CD4-positive, alpha-beta T cell treated with Interleukin-4 for 1 hour (primary cell): Measurements from ENCODE around the gene EDN2.

ENCODE experiments used
- DNase-seq, 2 donors: peaks; one replicate each; pipeline ENCODE4 v3.0.0-alpha.2; 2020 to 2022

EDN2 gene

DNA sequence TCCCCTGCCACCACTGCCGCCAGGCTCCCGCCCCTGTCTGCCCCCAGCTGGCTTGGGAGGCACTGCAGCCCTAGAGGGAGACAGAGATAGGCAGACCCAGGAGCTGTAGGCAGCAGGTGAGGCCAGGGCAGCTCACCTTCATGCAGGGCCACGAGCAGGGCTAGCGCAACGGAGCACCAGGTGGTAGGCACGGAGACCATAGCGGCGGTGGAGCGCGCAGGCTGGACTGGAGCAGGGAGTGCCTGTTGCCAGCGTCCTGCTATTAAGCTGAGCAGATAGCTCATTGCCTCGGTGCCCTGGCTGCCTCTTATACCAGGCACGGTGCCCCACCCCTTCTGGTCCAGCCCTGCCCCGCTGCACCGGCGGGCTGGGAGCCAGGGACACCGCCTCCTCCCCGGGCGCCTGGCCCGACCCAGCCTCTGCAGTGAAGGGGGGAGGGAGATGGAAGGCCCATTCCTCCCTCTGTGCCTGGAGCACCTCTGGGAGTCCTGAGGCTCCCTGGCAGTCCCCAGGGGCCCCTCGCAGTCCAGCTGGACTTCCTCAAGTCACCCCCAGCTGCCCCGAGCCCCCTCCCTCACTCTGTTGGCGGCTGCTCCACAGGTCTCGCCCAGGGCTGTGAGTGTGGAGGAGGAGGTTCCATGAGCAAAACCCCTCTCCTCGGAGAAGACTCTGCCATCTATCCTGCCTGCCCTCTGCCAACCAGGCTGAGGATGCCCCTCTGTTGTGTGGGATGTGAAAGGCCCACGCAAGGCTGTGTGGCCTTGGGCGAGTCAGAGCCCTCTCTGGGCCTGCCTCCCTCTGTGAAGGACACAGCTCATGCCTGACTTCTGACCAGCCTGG lies at the start of gene EDN2:
Gene EDN2 (minus strand): TSS at position 282 of the 840 bp plus-strand sequence. CDS start 82 bp downstream, at position 200.
- no peak for DNase-seq

DNA sequence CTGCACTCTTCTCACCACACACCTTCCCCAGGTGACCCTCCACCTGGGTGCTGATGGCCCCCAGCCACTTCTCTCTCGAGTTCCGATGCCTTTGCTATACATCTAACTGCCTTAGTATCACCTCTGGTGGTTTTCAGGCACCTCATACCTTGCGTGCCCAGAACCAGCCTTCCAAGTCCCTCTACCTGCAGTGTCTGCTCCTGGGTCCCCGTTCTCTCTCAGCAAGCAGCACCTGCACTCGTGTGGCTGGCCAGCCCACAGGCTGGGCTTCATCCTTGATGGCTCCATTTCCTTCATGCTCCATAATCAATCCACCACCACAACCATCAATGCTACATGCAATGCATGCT lies 49.2 kb upstream of the EDN2 start:
- DNase-seq: no peak

DNA sequence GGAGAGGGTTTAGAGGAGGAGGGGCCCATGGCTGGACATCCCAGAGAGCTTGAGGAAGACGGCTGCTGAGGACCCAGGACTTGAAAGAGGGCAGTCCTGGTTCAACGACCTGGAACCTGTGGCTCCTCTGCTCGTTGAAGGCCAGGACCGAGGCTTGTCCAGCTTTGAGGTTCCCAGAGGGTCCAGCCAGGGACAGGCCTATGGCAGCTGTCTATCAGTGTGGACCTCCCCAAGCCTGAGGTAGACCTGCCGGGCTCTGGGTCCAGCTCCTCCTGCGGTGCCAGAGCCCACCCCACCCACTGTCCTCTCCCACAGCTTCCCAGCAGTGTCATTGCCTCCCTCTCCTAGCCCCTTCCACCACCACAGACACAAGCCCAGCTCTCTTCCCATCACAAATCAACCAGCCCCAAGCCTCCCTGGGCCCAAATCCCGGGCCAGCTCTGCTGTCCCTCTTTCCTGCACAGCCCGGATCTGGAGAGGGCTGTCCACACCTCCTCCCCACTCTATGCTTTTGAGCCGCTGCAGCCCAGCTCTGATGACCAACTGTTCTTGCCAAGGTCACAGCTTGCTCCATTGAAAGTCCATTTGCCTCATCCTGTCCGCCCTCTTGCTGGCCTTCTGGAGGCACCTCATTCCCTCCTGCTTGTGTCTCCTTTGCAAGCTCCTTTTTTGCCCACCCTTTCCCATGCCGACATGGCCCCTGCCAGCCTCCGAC lies 48.7 kb upstream of the EDN2 start:
- DNase-seq: no peak

DNA sequence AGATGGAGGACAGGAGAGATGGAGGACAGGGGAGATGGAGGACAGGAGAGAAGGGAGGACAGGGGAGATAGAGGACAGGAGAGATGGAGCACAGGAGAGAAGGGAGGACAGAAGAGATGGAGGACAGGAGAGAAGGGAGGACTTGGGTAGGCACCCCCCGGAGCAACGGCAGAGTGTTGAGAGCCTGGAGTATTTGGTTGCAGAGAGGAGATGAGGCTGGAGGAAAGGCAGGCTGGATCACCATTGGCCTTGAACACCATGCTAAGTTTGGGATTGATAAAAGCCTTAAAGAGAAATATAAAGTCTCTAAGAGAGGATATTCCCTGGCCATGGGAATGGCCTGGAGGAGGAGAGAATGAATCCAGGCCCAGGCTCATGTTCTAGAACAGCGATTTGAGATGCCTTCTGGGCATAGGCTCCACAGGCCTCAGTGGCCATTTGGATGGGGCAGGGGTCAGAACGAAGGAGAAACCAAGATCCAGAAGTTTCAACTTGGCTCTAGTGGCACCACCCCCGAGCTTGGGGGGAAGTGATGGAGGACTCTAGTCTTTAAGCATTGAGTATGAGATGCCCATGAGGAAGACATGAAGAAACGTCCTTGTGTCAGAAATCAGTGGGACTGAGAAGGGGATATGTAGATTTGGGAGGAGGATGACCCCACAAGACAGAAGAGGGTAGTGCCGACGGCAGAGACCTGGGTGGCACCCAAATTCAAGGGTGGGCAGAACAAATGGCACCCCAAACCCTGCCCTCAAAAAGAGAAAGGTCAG lies 47.9 kb upstream of the EDN2 start:
- DNase-seq: no peak

DNA sequence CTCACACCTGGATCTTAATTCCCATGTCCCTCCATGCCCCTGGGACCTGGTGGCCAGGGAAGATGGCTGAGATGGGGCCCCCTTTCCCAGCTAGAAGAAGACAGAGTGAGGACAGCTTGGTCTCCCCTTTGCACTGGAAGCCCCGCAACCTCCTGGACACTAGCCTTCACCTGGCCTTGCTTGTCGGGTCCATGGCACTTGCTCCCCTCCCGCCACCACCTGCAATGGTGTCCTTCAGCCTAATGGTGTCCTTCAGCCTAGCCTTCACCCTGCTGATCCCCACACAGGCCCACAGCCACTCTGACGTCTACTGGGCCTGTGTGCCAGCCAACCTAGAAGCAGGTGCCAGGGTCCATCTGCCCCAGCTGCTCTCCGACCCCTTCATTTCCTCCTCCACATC lies 45.9 kb upstream of the EDN2 start:
- no peak for DNase-seq

DNA sequence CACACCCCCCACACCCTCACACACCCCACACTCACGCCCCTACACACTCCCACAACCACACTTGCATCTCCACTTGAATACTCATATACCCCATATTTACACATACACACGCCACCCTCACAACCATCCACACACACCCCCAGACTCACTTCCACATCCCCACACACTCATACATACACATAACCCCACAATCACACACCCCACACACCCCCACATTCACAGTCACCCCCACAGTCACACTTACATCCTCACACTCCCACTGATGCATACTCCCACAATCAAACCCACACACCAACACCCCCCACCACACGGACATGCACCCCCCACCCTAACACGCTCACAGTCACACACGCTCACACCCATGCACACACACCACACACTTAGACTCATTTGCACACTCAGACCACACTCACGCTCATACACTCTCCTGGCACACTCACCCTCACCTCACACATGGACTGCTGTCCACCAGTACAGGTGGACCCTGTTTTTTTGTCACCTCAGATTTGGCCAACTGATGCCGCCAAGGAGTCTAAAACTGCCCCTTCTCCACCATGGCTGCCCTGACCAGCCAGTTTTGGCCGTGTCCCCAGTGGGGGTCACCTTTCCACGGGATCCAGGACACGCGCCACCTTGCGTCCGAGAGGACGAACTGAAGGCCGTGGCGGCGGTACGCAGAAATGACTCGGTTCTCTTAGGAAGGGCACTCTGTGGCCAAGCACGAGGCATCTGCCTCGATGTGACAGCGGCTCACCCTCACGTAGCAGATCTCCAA lies 45.3 kb upstream of the EDN2 start:
- DNase-seq: no peak

DNA sequence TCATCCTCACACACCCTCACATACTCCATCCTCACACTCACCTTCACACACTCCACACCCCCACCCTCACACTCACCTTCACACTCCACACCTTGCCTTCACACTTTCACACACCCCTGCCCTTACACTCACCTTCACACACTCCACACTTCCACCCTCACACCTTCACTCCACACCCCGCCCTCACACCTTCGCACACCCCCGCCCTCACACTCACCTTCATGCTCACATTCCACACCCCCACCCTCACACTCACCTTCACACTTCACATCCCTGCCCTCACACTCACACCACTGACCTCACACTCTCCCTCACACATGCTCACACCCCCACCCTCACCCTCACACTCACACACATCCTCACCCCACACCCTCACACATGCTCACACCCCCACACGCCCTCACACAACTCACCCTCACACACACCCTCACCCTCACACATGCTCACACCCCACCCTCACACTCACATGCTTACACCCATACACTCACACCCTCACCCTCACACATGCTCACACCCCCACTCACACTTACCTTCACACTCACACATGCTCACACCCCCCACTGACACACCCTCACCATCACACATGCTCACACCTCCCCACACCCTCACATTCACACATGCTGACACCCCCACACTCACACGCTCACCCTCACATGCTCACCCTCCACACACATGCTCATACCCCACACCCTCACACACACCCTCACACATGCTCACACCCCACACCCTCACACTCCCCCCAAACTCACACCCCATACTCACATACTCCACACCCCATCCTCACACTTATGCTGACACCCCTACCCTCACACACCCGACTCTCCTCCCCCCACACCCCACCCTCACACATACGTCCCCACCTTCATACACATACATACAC lies 44.5 kb upstream of the EDN2 start:
- DNase-seq: no peak

DNA sequence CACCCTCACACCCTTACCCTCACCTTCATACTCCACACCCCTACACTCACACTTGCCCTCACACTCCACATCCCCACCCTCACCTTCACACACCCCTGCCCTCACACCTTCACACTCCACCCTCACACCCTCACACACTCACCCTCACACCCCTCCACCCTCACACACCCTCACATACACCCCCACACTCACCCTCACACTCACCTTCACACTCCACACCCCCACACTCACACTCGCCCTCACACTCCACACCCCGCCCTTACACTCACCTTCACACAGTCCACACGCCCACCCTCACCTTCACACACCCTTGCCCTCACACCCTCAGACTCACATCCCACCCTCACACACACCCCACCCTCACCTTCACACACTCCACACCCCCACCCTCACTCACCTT lies 43.6 kb upstream of the EDN2 start:
- no peak for DNase-seq

DNA sequence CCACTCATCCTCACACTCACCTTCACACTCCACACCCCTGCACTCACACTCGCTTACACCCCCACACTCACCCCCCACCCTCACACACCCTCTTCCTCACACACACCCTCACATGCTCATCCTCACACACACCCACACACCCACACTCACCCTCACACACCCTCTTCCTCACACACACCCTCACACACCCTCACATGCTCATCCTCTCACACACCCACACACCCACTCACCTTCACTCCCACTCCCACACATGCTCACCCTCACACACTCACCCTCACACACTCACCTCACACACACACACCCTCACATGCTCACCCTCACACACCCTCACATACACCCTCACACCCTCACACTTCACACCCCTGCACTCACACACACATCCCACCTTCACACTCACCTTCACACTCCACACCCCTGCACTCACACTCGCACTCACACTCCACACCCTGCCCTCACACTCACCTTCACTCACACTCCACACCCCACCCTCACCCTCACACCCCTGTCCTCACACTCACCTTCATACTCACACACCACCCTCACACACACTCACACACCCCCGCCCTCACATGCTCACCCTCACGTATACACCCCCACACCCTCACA lies 42.6 kb upstream of the EDN2 start:
- no peak for DNase-seq

DNA sequence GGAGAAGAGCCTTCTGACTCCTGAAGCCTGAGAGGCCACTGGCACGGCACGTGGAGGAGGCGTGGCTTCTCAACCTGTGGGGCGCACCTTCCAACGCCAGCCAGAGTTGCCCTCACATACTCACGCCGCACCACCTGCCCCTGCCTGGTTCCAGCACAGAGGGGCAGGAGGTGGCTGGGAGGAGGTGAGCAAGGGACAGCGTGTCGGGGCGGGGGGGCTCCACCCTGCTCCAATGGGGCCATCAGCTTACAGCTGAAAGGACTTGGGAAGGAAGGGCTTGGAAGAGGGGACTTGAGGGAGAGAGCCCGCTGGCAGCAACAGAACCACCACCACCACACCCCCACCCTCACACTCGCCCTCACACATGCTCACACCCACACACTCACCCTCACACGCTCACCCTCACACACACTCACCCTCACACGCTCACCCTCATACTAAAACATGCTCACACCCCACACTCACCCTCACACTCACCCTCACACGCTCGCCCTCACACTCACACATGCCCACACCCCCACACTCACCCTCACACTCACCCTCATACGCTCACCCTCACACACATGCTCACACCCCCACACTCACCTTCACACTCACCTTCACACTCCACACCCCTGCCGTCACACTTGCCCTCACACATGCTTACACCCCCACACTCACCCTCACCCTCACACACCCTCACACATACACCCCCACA lies 41.6 kb upstream of the EDN2 start:
- no peak for DNase-seq

DNA sequence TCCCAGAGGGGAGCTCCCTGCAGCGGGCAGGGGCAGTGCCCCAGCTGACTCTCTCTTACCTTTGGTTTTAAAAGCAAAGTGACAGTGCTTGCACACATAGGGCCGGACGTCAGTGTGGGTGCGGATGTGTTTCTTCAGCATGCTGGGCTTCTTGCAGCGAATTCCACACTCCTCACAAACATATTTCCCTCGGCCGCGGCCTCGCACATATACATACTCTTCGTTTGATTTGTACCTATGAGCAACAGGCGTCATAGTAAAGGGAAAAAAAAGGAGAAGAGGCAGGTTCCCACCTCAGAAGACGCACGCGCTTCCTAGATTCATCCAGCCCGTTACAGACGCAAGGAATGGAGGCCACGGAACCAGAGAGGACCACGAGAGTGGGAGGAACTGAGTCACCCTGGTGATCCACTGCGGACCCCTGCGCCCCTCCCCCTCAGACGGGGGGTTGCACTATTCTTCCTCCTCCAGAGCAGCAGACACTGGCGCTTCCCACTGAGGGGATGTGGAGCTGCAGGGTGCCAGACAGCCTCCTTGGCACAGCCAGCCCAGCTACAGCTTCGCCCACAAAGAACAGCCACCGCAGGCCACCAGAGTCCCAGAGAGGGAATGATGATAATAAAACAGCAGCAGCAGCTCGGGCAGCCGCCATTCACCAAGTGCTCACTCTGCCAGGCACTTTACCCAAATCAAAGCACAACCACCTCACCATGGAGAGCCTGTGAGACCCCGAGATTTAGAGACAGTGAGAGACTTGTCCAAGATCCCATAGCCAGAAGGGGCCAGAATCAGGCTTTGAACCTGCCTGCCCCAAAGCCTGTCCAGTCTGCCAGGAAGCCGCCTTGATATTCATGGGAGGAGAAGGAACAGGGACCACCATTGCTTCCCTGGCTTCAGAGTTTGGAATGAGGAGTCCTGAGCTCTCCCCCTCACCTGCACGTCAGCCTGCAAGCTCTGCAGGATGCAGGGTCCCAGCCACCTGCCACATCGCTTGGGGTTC lies 40.5 kb upstream of the EDN2 start:
- DNase-seq: no peak

DNA sequence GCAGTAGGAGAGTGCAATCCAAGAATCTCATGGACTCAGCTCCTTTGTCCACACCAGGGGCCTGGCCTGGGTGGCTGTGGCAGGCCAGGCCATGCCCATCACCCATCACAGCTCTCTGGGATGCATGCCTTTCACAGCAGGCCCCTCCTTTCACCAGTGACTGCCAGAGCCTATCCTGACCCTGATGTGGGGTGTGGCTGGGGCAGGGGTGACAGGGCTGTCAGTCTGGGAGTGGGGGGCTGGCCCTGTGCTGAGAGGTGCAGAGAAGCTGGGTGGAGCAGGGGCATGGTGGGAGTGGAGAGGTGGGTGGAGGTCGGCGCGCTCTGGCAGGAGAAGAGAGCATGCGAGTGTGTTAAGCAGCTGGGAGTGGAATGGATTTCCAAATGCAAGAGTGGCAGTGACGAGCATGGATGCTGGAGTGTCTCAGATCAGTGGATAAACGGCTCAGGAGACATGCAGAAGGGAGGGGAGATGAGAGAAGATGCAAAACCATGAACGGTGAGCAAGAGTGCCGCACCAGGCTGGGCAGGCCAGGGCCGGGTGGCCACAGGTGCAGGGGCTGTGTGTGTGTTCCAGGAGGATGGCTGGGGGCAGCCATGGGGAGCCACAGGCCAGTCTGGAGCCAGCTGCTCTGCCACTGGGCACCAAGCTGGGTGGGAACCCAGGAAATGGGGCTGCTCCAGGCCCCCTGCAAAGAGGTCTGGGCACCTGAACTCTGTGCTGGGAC lies 39.6 kb upstream of the EDN2 start:
- no peak for DNase-seq

DNA sequence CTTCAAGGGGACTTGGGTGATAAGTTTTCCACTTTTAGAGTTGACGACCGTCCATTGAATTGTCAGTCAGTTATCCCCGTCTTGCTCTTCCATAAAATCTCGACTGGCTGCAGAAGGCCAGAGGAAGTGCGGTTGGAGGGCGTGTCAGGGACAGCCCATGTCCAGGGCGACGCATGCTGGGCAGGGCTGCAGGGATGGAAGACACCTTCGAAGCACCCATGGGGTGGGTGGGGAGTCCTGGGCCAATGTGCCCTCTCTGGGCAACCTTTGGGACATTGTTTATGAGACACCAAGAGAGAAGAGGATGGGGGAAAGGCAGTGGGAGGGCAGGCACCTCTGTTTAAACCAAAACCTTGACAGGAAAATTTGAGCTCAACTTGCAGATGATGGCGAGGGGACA lies 38.6 kb upstream of the EDN2 start:
- no peak for DNase-seq

DNA sequence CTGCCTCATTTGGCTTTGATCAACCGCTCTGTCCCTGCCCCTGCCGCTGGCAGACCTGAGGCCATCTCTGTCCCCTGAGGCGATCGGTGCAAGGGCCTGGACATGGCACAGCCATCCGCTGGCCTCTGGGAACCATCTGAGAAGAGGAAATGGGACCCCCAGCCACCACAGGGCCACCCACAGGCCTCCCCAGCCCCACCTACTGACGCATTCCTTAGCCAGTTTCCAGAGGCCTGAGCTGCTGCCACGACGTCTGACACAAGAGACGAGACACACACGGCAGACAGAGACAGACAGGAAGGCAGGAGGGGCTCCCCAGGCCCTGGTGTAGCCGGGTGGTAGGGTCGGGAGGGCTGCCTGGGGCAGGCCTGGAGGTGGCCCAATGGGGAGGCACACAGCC lies 37.3 kb upstream of the EDN2 start:
- DNase-seq: no peak

DNA sequence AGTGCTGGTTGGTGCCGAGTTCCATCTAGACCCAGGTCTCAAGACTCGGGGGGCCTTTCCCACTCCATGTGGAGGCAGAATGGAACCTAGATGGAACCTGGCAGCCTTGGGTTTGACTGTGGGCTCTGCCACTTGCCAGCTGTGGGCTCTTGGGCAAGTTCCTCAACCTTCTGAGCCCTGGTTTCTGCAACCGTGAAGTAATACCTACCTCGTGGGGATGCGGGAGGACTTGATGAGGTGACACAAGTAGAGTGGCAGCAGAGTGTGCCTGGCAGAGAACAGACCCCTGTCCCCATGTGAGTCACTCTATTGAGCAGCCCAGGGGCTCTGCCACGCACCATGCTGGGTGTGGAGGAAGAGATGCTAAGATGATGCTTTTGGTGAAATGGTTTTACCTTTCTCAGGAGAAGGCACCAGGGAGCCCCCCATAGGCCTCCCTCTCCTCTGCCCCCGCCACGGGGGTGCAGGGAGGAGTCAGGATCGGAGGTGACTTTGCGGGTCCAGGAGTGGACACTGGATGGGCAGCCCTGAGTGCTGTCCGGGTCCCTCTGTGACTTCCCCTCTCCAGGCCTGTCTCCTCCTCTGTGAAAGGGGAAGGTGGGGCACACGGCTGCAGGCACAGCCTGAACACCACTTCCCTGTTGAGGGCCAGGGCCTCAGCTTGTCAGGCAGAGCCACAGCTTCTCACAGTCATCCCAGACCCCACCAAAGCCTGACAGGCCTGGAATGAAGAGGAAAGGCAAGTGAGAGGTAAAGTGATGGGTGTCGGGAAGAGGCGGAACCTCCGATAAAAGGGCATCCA lies 36.7 kb upstream of the EDN2 start:
- DNase-seq: no peak

DNA sequence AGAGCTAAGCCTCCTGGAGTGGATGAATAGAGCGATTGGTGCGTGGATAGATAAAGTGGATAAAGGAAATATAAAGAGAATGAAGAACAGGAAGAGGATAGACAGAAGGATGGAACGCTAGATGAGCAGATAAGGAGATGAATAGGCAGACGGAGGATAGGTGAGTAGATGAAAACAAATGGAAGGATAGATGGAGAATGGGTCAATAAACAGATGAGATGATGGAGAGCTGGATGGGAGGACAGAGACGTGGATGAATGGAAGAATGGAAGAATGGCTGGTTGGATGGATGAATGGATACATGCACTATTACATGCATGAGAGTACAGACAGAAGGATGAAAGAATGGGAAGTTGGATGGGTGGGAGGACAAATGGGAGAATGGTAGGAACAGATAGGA lies 35.2 kb upstream of the EDN2 start:
- no peak for DNase-seq

DNA sequence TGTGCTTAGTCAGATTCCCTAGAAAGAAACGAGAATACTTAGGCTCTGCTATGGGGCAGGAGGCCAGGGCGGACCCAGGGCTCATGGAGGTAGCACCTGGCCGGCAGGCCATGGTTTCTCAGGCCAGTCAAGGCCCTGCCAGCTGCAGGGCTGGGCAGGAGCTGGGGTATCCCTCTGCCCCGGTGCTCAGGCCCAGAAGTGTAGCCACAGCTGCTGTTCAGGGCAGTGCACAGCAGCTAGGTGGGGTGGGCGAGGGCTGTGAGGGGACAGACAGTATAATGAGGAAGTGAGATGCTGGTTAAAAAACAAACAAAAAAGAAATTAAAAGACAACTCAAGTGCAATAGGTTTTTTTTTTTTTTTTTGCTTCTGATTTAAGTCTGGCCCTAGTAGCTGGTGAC lies 34.0 kb upstream of the EDN2 start:
- DNase-seq: no peak

DNA sequence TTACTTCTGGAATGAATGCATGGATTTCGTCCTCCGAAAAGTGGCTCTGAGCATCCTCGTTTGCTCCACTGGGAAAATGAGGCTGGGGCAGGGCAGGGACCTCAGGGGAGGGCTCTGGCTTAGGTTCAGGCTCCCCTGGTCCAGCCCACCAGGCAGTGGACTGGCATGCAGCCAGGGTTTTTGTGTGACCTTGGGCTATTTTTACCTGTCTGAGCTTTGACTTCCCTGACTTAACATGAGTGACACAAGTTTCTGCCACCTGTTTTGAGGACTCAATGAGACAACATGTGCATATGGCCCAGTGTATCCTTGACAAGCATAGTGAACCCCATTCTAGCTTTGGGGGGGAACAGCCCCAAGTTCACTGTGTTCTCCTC lies 32.6 kb upstream of the EDN2 start:
- DNase-seq: no peak
